NCI-H524 treated with DMSO at 0.1 percent for 48 hours (cell line): ENCODE results near the gene MPPED2.
A peak's percentile ranks its signal among the peaks of the same experiment; 100 is the strongest.

Source experiments
- DNase-seq: peaks from one replicate; lab custom pipeline; 2025; lab: John Stamatoyannopoulos, UW

MPPED2 gene

DNA sequence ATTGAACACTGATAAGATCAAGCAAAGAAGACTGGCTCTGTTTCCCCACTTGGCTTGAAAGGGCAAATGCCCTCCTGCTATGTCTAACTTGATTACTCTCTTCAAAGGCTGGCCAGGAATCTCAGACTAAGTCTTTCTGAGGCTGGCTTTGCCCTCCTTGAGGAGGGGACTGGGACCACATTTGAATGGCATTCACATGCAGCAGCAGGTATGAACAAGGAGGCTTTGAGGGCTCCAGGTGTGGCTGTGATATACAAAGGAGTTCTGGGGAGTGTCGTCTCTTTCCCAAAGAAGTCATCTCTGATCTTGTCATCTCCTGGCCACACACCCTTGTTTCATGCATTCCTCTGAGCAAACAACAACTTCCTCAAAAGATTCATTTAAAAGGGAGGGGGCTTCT lies 132.4 kb downstream of the MPPED2 start:
- no peak for DNase-seq

DNA sequence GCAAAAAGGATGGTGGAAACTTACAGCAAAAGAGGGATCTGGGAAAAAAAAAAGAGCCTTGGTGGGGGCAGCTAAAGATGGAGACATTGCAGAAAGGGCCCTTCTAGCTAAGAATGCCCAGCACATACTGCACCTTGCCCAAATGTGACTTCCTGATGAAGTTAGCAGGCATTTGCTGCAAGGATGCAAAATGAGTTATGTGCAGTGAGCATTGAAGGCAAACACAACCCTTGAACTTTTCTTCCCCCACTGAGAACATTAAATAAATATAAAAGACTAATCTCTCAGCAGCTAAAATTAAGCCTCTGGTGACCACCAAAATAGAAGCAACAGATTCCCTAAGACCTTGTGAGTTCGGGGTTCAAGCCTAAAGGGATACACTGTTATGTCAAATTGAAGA lies 133.3 kb downstream of the MPPED2 start:
- no peak for DNase-seq

DNA sequence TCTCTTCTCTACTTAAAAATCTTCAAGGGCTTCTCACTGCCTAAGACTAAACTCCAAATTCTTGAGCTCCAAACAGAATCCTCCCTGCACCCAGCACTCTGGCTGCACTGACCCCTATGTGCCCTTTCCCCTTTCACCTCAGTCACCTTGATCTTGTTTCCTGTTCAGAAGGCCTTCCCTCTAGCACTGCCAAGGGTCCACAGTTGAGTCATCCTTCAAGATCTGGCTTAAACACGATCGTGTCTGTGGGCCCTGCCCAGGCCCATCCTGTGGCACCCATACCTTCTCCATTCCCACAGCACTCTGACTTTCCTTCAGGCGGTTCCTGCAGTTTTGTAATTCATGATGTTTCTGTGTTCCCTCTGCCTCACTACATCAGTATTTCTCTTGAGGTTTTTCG lies 134.0 kb downstream of the MPPED2 start:
- no peak for DNase-seq

DNA sequence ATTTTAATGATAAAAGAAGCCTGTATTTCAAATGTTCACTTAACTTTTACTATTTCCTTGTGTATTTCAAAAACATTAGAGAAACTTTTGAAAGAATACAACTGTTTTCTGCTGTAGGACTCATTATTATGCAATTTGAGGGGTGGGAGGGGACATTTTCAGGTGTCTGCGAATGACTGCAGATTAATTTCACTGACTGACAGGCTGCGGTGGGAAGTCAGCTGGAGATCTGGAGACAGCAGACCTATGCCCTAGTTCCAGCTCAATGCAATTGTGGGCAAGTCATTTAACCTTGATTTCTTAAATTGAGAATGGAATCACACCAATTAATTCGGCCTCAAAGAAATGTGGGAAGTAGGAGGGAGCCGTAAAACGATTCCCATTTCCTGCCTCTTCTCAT lies 134.5 kb downstream of the MPPED2 start:
- no peak for DNase-seq

DNA sequence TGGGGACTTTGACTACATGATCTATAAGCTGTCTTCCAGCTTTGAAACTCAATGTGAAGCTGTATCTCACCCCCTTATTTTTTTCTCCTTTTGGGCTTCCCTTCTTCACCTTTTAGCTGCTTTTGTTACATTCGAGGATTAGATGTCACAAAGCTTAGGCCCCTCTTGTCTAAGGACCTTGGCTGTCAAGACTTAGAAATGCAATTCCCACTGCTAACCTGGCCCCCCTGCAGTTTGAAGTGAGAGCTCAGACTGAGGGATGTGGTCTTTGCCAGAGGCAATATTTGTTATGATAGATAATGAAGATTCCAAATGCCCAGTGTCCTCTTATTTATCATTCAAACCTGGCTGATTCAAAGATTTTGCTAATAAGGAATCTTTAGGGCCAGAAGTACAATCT lies 135.0 kb downstream of the MPPED2 start:
- DNase-seq: no peak

DNA sequence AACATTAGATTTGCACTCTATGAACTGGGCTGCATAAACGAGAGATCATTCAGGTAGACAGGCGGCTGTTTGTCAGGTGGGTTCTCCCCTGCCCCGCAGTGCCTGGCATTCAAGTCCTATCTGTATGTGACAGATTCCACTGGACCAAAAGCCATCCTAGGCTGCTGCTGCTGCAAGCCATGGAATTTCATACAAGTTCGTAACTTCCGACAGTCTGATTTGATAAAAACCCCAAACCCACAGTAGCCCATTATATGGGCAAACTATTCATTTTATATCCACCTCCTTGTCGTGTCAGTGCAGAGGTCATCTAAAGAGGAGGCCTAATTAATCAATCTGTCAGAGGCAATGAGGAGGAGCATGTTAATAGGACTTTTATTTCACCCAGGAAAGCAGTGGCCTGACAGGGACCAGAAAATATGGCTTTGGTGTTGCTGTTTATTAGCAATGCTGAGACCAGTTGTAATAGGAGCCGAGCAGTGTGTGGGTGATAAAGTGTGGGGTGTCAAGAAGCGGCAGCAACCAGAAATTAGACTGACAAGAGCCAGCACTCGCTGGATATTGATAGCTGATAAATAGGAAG lies 139.0 kb downstream of the MPPED2 start:
- no peak for DNase-seq

DNA sequence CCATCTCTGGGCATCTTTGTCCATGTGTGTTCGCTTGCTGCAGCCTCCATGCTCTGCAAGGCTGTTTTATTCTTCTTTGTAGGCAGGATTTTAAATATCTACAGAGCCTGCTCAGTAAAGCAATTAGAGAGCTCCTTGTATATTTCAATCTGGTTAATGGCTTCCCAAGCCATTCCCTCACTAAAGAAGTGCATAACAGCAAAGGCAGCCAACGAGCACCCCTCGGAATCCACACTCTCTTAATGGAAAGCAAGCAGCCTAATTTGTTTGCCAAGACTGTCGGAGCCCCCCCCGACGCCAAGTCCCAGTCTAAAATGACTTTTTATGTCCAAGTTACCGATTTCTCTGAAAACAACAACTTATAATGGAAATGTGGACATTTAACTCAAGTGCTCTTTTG lies 139.6 kb downstream of the MPPED2 start:
- DNase-seq: no peak

DNA sequence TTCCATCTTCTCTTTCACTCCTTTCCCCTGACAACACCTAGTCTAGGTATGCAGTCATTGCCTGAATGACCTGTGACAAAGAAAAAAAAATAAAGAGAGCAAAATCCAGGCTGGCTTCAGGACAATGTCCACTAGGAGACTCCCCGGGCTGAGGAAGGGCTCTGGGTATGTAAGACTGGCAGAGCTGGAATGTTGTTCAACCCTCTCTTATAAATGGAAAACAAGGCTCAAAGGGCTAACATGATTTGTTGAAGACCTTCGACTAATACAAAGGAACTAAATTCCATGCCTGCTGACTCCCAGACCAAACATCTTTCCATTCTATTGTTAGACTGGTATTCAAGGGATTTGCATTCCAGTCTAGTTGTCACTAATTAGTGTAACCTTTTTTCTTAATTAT lies 141.1 kb downstream of the MPPED2 start:
- no peak for DNase-seq

DNA sequence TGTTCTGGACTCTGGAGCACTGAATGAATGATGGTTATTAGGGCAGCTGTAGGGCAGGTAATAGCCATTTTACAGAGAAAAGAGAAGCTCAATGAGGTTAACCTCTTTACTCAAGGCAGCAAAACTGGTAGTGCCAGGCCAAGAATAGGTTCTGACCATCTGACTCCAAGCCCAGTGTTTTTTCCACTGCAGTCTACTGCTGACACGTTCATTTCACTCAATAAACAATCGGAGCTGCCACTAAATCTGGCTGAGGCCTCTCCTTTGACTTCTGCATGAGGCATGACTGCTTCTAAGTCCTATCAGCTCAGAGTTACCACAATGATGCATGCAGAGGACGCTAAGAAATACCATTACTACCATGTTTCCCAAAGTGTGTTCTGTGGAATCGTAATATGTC lies 145.6 kb downstream of the MPPED2 start:
- DNase-seq: no peak

DNA sequence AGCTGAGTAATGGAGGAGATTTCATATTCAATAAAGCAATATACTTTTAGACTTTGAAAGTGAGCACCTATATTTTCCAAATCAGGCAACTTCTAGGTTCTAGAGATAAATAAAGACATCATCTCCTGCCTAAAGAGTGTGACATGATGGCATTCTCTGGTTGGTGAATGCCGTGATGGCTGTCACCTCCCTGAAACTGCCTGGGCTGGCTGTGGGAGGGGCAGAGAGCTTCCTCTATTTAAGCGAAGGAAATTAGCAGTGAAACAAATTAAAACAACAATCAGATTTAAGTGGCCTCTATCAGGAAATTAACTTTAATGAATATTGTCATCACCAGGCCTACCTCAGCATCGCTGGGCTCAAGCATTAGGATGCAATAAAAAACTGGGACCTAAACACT lies 149.4 kb downstream of the MPPED2 start:
- DNase-seq: no peak

DNA sequence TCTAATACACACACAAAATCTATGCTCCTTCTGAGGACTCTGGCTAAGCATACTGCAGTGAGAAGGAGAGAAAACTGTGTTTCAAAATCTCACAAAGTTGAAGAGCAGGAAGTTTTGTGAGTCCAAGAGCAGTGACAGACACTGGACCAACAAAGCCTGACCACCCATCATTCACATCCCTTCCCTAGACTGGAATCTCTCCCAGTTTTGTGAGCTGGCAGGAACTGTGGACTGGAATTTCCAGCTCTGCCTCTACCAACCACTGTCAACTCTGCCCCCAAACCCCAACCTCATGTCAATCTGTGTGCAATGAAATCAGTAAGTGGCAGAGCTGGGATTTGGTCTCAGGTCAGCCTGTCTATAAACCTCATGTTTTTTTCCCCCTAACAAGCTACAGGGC lies 150.7 kb downstream of the MPPED2 start:
- DNase-seq: no peak

DNA sequence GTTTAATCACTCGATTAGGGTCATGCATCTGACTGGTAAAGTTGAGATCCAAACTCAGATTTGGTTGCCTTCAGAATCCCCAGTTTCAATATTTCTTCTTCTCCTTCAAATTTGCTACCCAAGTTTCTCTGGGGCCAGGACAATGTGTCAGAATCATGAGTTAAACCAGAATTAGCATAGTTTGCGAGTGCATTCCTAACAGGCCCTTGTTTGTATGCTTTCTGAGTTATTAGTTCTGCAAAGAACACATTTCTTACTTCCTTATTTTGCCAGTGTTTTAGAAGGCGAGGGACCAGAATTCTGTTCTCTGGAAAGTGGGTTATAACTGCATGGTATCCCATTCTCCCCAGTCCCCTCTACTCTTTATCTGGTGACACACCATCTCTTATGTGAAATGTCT lies 151.3 kb downstream of the MPPED2 start:
- no peak for DNase-seq

DNA sequence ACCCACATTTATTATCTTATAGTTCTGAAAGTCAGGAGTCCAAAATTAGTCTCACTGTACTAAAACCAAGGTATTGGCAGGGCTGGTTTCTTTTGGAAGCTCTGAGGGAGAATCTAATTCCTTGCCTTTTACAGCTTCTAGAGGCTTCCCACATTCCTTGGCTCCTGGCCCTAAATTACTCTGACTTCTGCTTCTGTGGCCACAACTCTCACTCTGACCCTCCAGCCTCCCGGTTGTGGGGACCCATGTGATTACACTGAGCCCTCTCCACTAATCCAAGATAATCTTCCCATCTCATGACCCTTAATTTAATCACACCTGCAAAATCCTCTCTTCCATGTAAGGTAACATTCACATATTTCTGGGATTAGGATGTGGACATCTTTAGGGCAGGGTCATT lies 152.3 kb downstream of the MPPED2 start:
- DNase-seq: no peak

DNA sequence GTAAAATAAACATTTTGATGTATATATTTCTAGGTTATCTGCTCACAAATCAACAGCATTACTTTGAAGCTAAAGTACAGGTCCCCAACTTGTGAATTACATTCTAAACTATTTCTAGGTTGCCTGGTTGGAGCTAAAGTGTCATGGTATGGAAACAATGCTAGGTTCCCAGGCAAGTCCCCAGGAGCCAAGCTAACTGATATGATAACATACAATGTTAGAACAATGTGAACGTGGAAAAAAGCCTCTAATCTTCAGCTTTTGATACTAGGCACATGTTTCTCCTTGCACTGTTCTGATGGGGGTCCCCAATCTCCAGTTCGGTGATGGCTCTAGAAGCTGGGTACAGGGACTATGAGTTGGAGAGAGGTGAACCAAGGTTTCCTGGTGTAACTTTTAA lies 153.4 kb downstream of the MPPED2 start:
- no peak for DNase-seq

DNA sequence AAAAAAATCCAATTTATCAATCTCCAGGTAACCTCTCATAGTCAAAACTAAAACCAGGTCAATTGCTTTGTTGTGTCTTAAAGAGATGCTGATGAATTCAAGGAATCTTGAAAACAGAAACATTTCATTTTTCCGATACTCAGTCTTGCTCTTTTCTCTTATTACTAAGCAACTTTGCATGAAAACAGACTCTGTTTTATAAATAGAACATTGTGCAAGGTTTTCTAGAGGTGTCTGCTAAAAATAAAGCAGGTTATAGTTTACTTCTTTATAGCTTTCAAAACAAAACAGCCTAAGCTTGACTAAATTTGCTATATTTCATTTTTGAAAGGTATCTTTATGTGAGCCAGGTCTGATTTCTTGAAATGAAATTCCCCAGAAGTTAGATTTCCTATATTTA lies 154.0 kb downstream of the MPPED2 start:
- DNase-seq: no peak

DNA sequence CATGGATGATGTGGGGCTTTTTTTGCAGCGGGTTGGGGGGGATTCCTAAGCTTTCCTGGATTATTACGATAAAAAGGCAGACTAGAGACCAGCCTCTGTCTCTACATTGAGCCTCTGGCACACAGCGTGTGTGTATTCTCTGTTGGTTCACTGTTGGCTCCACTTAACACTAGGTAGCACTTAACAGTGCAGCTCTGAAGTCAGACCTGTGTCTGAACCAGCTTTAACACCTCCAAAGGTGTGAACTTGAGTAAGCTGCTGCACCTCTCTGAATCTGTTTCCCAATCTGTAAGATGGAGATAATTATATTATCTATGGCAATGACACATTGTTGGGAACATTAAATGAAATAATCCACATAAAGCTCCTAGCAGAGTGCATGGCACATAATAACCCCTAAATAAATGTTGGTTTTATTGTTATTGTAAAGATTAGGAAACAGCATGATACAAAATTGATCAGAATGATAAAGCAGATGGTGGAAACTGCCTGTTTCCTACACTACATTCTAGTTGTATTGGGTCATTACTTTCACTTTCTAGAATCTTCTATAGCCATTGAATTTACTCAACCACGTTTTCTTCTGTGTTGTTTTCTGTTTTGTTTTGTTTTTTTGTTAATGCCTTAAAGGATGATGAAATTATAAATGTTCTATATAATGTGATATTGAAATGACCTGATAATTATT lies 154.9 kb downstream of the MPPED2 start:
- DNase-seq: no peak

DNA sequence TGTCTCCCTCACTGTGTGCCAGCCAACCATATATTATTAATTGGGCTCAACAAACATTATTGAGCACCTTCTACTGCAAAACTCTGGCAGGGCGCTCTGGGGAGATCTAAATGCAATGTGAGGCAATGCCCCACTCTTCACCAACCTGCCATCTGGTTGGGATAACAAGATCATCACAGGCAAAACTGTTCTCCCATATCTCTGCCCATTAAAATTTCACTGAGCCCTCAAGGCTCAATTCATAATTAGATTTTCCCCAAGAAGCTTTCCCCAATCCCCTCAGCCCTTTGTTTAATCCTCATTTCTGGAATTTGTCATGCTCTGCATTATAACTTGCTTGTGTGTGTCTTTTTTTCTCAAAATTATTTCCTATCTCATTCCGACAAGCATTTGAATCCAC lies 156.6 kb downstream of the MPPED2 start:
- DNase-seq: peak; percentile 30

DNA sequence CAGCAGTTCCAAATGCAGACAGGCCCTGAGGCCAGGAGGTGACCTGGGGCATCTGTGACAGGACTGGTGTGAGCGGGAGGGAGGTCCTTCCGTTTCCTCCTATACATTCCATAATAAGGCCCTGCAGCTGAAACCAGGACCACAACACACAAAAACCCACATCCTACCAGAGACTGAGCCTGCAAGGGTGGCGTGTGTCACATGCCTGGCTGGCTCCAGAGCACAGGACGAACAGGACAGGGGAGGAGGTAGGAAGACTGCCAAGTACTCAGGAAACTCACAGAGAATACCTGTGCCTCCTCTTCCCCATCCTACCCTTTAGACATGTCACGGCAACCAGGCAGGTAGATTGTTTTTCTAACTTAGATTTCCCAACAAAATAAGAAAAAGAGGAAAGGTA lies 159.4 kb downstream of the MPPED2 start:
- no peak for DNase-seq

DNA sequence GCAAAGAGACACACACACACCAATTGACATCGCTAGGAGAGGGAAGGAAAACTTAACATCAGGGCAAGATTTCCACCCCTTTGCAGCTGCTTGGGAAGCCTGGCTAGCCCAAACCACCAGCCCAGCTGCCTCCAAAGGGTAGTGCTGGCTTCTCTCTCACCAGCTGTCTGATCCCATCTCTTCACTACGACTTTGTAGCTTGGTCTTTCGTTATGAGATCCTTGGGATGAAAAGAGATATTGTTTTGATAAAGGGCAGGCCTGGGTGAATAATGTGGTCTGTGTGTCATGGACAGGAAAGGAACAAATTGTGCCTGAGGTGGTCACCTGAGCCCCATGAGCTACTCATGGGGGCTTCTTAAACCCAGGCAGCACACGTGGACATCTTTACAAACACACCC lies 161.3 kb downstream of the MPPED2 start:
- no peak for DNase-seq

DNA sequence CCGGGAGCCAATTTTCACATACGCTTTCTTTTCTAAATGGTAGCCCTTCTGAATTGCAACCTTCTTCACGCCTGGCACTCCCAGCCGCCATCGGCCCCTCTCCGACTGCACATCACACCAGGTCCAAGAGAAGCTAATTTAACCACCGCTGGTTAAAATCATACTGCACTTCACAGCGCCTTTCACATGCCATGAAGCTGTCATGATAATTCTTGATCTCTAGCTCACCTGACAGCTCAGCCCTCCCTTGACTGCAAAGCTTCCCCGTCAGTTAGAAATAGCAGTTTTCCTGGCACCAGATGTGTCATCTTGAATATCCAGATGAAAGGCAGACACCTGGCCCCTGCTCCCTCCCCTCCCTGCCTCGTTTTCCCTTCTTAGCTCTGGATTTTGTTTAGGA lies 161.8 kb downstream of the MPPED2 start:
- DNase-seq: no peak

DNA sequence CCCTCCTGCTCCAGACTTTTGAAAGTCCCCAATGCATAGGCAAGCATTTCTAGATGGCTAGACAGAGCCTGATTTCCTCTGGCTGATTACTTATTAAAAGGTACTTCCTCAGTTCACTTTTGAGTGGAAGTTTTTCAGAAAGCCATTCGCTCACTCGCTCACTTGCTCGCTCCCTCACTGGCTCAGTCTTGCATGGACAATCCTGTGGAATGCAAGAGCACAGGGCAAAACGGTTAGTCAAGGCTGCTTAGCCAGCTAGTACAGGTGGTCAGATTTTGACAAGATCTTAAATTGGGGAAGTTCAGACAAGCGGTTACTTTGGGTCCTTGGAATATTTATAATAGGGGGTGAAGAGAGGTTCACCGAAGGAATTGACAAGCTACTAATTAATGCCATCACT lies 162.3 kb downstream of the MPPED2 start:
- DNase-seq: no peak

DNA sequence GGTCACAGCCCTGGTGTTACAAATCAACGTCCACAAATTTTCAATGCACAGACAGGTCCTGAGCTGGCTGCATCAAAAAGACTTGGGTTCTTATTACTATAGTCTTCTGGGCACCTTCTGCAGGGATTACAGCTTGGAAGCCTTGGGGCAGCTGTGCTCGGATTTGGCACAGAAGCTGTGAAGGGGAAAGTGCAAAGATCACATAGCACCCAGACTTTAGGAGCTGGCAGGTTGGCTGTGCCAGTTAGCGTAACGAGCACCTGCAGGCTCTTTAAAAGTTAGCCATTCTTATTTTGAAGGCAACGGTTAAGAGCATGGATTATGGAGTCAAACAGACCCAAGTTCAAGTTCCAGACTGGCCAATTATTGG lies 162.9 kb downstream of the MPPED2 start:
- DNase-seq: peak; percentile 17

DNA sequence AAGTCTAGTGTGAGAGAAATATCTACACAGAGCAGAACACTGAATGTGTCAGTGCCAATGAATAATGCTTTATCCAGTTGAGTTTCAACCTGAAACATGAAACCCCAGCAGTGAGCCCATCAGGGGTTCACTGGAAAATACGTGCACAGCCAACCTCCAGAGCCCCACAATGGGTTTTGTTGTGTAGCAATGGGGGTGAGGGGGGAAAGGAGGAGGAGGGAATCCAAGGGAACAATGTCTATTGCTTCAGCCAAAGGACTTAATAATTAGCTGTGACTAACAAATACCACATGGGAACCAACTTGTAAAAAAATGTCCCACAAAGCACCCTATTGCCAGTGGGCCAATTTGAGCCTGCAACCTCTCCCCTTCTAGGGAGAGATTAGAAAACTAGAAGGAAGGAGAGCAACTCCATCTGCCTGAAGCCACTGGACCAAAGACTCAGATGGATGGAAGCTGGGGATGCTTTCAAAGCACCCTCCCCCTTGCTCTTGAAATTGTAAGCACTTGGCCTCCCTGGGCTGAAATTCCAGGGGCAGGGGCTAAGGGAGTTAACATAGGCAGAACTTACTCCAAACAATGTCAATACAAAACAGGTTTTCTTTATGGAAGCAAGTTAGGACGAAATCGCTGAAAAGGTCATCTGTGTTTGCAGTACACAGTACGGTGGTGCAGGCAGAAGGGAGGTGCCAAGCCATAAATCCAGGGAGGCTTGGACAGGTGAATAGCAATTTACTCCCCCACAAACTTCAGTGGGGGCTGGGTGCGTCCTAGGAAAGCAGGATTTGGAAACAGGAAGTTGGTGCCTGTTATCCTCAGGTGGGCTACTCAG lies 163.5 kb downstream of the MPPED2 start:
- DNase-seq: no peak
